Frontal cortex (tissue), 4 donors: ENCODE measurements around the gene SLC14A1. TPM values are rescaled to one million over a fixed set of nuclear protein-coding genes. Genes with fewer than 3 reads are reported as not detected.
"Not testable (repeated sequence)": the region's sequence is repeated elsewhere in the genome, so short reads cannot be mapped to it uniquely, and the experiment has no call there.

ENCODE experiments used
- DNase-seq, 2 donors: peaks; one replicate each; pipeline ENCODE4 v3.0.0; 2012; ENCODE audit warnings: low spot score in 2 of 2
- FAIRE-seq: peaks from 2 replicates; lab custom pipeline; 2012; peaks lifted over from hg19 to GRCh38; lab: Jason Lieb, UNC
- total RNA-seq: library from RNA; depleted of rRNA; stranded (reverse); fragments of >200 nt; gene quantifications from one replicate; pipeline ENCODE4 v1.2.3, GENCODE V29; 2014
- donor health status: control.
- donor health status: control.
- donor health status: control.

Gene SLC14A1
- total RNA-seq, 1 donor from 2014 or later: 3.7 TPM

GRCh38 chr18:45751766-45752165 is 27.8 kb downstream of the SLC14A1 start:
- FAIRE-seq (no peak), DNase-seq (no peak)

- FAIRE-seq: no peak
- DNase-seq: no peak
These were observed 28.7 kb downstream of the SLC14A1 start for GRCh38 chr18:45752681-45753080.

GRCh38 chr18:45753286-45753685 is 29.3 kb downstream of the SLC14A1 start:
- DNase-seq (no peak), FAIRE-seq (no peak)

- peak in 1 of 2 donors; percentile 20 for DNase-seq
- FAIRE-seq: no peak
These were observed 32.0 kb downstream of the SLC14A1 start for GRCh38 chr18:45755934-45756333.

- no peak for DNase-seq
- FAIRE-seq: no peak
These were observed 33.0 kb downstream of the SLC14A1 start for GRCh38 chr18:45757005-45757404.

- FAIRE-seq: not testable (repeated sequence)
These were observed 33.7 kb downstream of the SLC14A1 start for GRCh38 chr18:45757644-45758043.

GRCh38 chr18:45760462-45761036 is 36.6 kb downstream of the SLC14A1 start:
- no peak for FAIRE-seq
- no peak for DNase-seq

More at GRCh38 chr18:45757644-45758043, 33.7 kb downstream of the SLC14A1 start:
- not testable (repeated sequence) for DNase-seq

GRCh38 chr18:45761512-45762114 is 37.6 kb downstream of the SLC14A1 start:
- FAIRE-seq: no peak
- no peak for DNase-seq

- no peak for DNase-seq
- no peak for FAIRE-seq
These were observed 40.2 kb downstream of the SLC14A1 start for GRCh38 chr18:45764000-45764686.

- FAIRE-seq (no peak), DNase-seq (no peak)
These were observed 41.8 kb downstream of the SLC14A1 start for GRCh38 chr18:45765796-45766195.

- DNase-seq: no peak
- FAIRE-seq: no peak
These were observed 47.9 kb downstream of the SLC14A1 start for GRCh38 chr18:45771587-45772480.

GRCh38 chr18:45774065-45774521 is 50.1 kb downstream of the SLC14A1 start:
- DNase-seq (no peak), FAIRE-seq (no peak)

- DNase-seq: peak in 1 of 2 donors; percentile 42
These were observed 51.3 kb downstream of the SLC14A1 start for GRCh38 chr18:45775241-45775676.

GRCh38 chr18:45775743-45776142 is 51.8 kb downstream of the SLC14A1 start:
- DNase-seq: peak in 1 of 2 donors; percentile 12
- no peak for FAIRE-seq

More at GRCh38 chr18:45775241-45775676, 51.3 kb downstream of the SLC14A1 start:
- no peak for FAIRE-seq

- DNase-seq (no peak), FAIRE-seq (no peak)
These were observed 53.4 kb downstream of the SLC14A1 start for GRCh38 chr18:45777393-45777792.

- DNase-seq (no peak), FAIRE-seq (no peak)
These were observed 56.6 kb downstream of the SLC14A1 start for GRCh38 chr18:45780568-45780967.

- DNase-seq: no peak
- FAIRE-seq: no peak
These were observed 58.7 kb downstream of the SLC14A1 start for GRCh38 chr18:45782662-45783061.

GRCh38 chr18:45783097-45784075 is 59.4 kb downstream of the SLC14A1 start:
- no peak for DNase-seq

GRCh38 chr18:45785134-45785533 is 61.2 kb downstream of the SLC14A1 start:
- DNase-seq: no peak

More at GRCh38 chr18:45783097-45784075, 59.4 kb downstream of the SLC14A1 start:
- FAIRE-seq: no peak

More at GRCh38 chr18:45785134-45785533, 61.2 kb downstream of the SLC14A1 start:
- FAIRE-seq: no peak
